HEK293 (cell line): ENCODE data around the gene CDC42SE2.

Experiments used
- CTCF ChIA-PET: fragments of 350-600 bp; formaldehyde crosslinking; extraction: SDS; loops from one replicate; lab custom pipeline; 2021; ENCODE audit warnings: antibody characterized with exemption; lab: Yijun Ruan, JAX
- POLR2A ChIA-PET: fragments of 300-600 bp; formaldehyde crosslinking; extraction: SDS; loops from one replicate; lab custom pipeline; 2020; ENCODE audit warnings: antibody characterized with exemption, inconsistent platforms; lab: Yijun Ruan, JAX
- H3K27ac ChIP-seq: fragments of 200-500 bp; sonication (Bioruptor generic); 2 replicates; pipeline ENCODE4 v1.5.1; 2014; ENCODE audit warnings: low read depth, low read length, control low read depth, inconsistent platforms; ENCODE audit errors: extremely low read depth
- H3K36me3 ChIP-seq, 2 experiments: fragments of 200-500 bp in 1 of 2; sonication (Bioruptor generic) in 1 of 2; 1 replicate in 1 of 2; 2 replicates in 1 of 2; pipeline ENCODE4 v1.5.1; 2014 to 2017; ENCODE audit warnings: inconsistent platforms in 2 of 2, low read length in 2 of 2; ENCODE audit not compliant: control insufficient read depth in 2 of 2, insufficient read depth in 1 of 2
- H3K4me1 ChIP-seq: fragments of 200-500 bp; sonication (Bioruptor generic); 2 replicates; pipeline ENCODE4 v1.5.1; 2014; ENCODE audit warnings: mild to moderate bottlenecking, low read length, inconsistent platforms; ENCODE audit not compliant: control insufficient read depth, insufficient read depth
- H3K4me3 ChIP-seq: 2 replicates; pipeline ENCODE4 v1.5.1; 2011; ENCODE audit warnings: low read depth, mild to moderate bottlenecking, control low read depth, low read length, moderate library complexity
- H3K9me3 ChIP-seq: fragments of 200-500 bp; sonication (Bioruptor generic); 2 replicates; pipeline ENCODE4 v1.5.1; 2014; ENCODE audit warnings: low read depth, low read length, inconsistent platforms; ENCODE audit not compliant: control insufficient read depth, insufficient read depth
- EGR2 ChIP-seq: fragments of 450-650 bp; formaldehyde crosslinking; IDR thresholded peaks from 2 replicates; pipeline ENCODE4 v1.5.1; 2016; ENCODE audit warnings: low read depth, missing biosample characterization, missing genetic modification characterization
- GLI4 ChIP-seq: fragments of 450-650 bp; formaldehyde crosslinking; IDR thresholded peaks from 2 replicates; pipeline ENCODE4 v1.5.1; 2016; ENCODE audit warnings: missing biosample characterization, missing genetic modification characterization
- KLF17 ChIP-seq: fragments of 450-650 bp; formaldehyde crosslinking; IDR thresholded peaks from 2 replicates; pipeline ENCODE4 v1.5.1; 2016; ENCODE audit warnings: missing biosample characterization, missing genetic modification characterization
- KLF7 ChIP-seq: fragments of 450-650 bp; formaldehyde crosslinking; IDR thresholded peaks from 2 replicates; pipeline ENCODE4 v1.5.1; 2016; ENCODE audit warnings: missing biosample characterization, missing genetic modification characterization, borderline replicate concordance
- MZF1 ChIP-seq: fragments of 450-650 bp; formaldehyde crosslinking; IDR thresholded peaks from 2 replicates; pipeline ENCODE4 v1.5.1; 2017; ENCODE audit warnings: missing biosample characterization, missing genetic modification characterization, borderline replicate concordance
- OSR2 ChIP-seq: fragments of 450-650 bp; formaldehyde crosslinking; IDR thresholded peaks from 2 replicates; pipeline ENCODE4 v1.5.1; 2016; ENCODE audit warnings: missing biosample characterization, missing genetic modification characterization
- PBX3 ChIP-seq: sonication (generic); formaldehyde crosslinking; IDR thresholded peaks from 2 replicates; pipeline ENCODE4 v1.8.1; 2022; ENCODE audit warnings: mild to moderate bottlenecking, moderate library complexity, missing genetic modification reagents
- PRDM1 ChIP-seq: fragments of 450-650 bp; formaldehyde crosslinking; IDR thresholded peaks from 2 replicates; pipeline ENCODE4; 2016; ENCODE audit warnings: missing biosample characterization, missing genetic modification characterization
- PRDM4 ChIP-seq: fragments of 450-650 bp; formaldehyde crosslinking; IDR thresholded peaks from 2 replicates; pipeline ENCODE4 v1.5.1; 2017; ENCODE audit warnings: missing biosample characterization, missing genetic modification characterization
- REPIN1 ChIP-seq: fragments of 450-650 bp; formaldehyde crosslinking; IDR thresholded peaks from 2 replicates; pipeline ENCODE4 v1.5.1; 2017; ENCODE audit warnings: missing biosample characterization, missing genetic modification characterization, low read depth
- SCRT1 ChIP-seq: fragments of 450-650 bp; formaldehyde crosslinking; IDR thresholded peaks from 2 replicates; pipeline ENCODE4 v1.5.1; 2016; ENCODE audit warnings: missing biosample characterization, missing genetic modification characterization, borderline replicate concordance
- SCRT2 ChIP-seq: fragments of 450-650 bp; formaldehyde crosslinking; IDR thresholded peaks from 2 replicates; pipeline ENCODE4 v1.5.1; 2016; ENCODE audit warnings: missing biosample characterization, missing genetic modification characterization
- ZBTB11 ChIP-seq: fragments of 450-650 bp; formaldehyde crosslinking; conservative IDR thresholded peaks from 2 replicates; pipeline ENCODE4 v1.5.1; 2016; ENCODE audit warnings: low read depth, missing biosample characterization, missing genetic modification characterization
- ZFHX2 ChIP-seq: fragments of 450-650 bp; formaldehyde crosslinking; conservative IDR thresholded peaks from 2 replicates; pipeline ENCODE4 v1.5.1; 2016; ENCODE audit warnings: missing biosample characterization, missing genetic modification characterization
- ZFP41 ChIP-seq: fragments of 450-650 bp; formaldehyde crosslinking; IDR thresholded peaks from 2 replicates; pipeline ENCODE4 v1.5.1; 2016; ENCODE audit warnings: missing biosample characterization, missing genetic modification characterization, borderline replicate concordance
- ZNF138 ChIP-seq: fragments of 450-650 bp; formaldehyde crosslinking; IDR thresholded peaks from 2 replicates; pipeline ENCODE4 v1.5.1; 2016; ENCODE audit warnings: missing biosample characterization, missing genetic modification characterization, borderline replicate concordance
- ZNF155 ChIP-seq: fragments of 450-650 bp; formaldehyde crosslinking; IDR thresholded peaks from 2 replicates; pipeline ENCODE4 v1.5.1; 2016; ENCODE audit warnings: missing biosample characterization, missing genetic modification characterization
- ZNF157 ChIP-seq: fragments of 450-650 bp; formaldehyde crosslinking; IDR thresholded peaks from 2 replicates; pipeline ENCODE4 v1.5.1; 2016; ENCODE audit warnings: missing biosample characterization, missing genetic modification characterization
- ZNF214 ChIP-seq: fragments of 450-650 bp; formaldehyde crosslinking; IDR thresholded peaks from 2 replicates; pipeline ENCODE4 v1.5.1; 2017; ENCODE audit warnings: missing biosample characterization, mild to moderate bottlenecking, missing genetic modification characterization, borderline replicate concordance
- ZNF311 ChIP-seq: fragments of 450-650 bp; formaldehyde crosslinking; IDR thresholded peaks from 2 replicates; pipeline ENCODE4 v1.5.1; 2017; ENCODE audit warnings: missing biosample characterization, missing genetic modification characterization, borderline replicate concordance
- ZNF335 ChIP-seq: fragments of 450-650 bp; formaldehyde crosslinking; conservative IDR thresholded peaks from 2 replicates; pipeline ENCODE4 v1.5.1; 2016; ENCODE audit warnings: missing biosample characterization, missing genetic modification characterization
- ZNF354C ChIP-seq: fragments of 450-650 bp; formaldehyde crosslinking; IDR thresholded peaks from 2 replicates; pipeline ENCODE4 v1.5.1; 2016; ENCODE audit warnings: missing biosample characterization, missing genetic modification characterization, low read depth, borderline replicate concordance
- ZNF37A ChIP-seq: fragments of 450-650 bp; IDR thresholded peaks from 2 replicates; pipeline ENCODE4 v1.5.1; 2018; ENCODE audit warnings: missing biosample characterization, missing genetic modification characterization
- ZNF48 ChIP-seq: fragments of 450-650 bp; formaldehyde crosslinking; IDR thresholded peaks from 2 replicates; pipeline ENCODE4 v1.5.1; 2016; ENCODE audit warnings: missing biosample characterization, missing genetic modification characterization
- ZNF544 ChIP-seq: fragments of 450-650 bp; formaldehyde crosslinking; IDR thresholded peaks from 2 replicates; pipeline ENCODE4 v1.5.0; 2017; ENCODE audit warnings: missing biosample characterization, missing genetic modification characterization
- ZNF560 ChIP-seq: fragments of 450-650 bp; formaldehyde crosslinking; IDR thresholded peaks from 2 replicates; pipeline ENCODE4 v1.5.1; 2017; ENCODE audit warnings: missing biosample characterization, missing genetic modification characterization, borderline replicate concordance
- ZNF654 ChIP-seq: fragments of 450-650 bp; formaldehyde crosslinking; IDR thresholded peaks from 2 replicates; pipeline ENCODE4 v1.5.1; 2016; ENCODE audit warnings: low read depth, missing biosample characterization, missing genetic modification characterization
- ZNF692 ChIP-seq: fragments of 450-650 bp; formaldehyde crosslinking; IDR thresholded peaks from 2 replicates; pipeline ENCODE4 v1.5.1; 2016; ENCODE audit warnings: missing biosample characterization, missing genetic modification characterization
- ZSCAN16 ChIP-seq: fragments of 450-650 bp; formaldehyde crosslinking; IDR thresholded peaks from 2 replicates; pipeline ENCODE4 v1.5.1; 2016; ENCODE audit warnings: missing biosample characterization, missing genetic modification characterization

Gene CDC42SE2

GRCh38 chr5:131217791-131218190 lies 46.1 kb upstream of the CDC42SE2 start:
- TF ChIP-seq ZNF138 (tag by site-specific recombination) (no peak), REPIN1 (no peak), ZNF157 (no peak), PRDM4 (tag by site-specific recombination) (no peak), EGR2 (no peak), PRDM1 (tag by site-specific recombination) (no peak), ZBTB11 (tag by site-specific recombination) (no peak), ZNF155 (tag by site-specific recombination) (no peak), ZNF560 (tag by site-specific recombination) (no peak), ZNF335 (no peak), ZNF544 (tag by site-specific recombination) (no peak), ZNF214 (tag by site-specific recombination) (no peak), PBX3 (CRISPR knock-in tag) (no peak), ZNF37A (tag by site-specific recombination) (no peak), SCRT1 (tag by site-specific recombination) (no peak), SCRT2 (tag by site-specific recombination) (no peak), ZFP41 (tag by site-specific recombination) (no peak), GLI4 (tag by site-specific recombination) (no peak)
- ChIA-PET POLR2A (no interaction called here), CTCF (no interaction called here)
- Histone ChIP-seq H3K4me1 (no peaks in the 10 kb centered on the region), H3K4me3 (no peak overlapping the region), H3K27ac (no peak overlapping the region), H3K36me3 (no peaks in the 10 kb centered on the region), H3K9me3 (no peaks in the 10 kb centered on the region)

GRCh38 chr5:131218392-131218791 lies 45.5 kb upstream of the CDC42SE2 start:
- H3K4me3 ChIP-seq = no peak overlapping the region
- H3K9me3 ChIP-seq = no peaks in the 10 kb centered on the region
- H3K27ac ChIP-seq = no peak overlapping the region
- CTCF ChIA-PET = no interaction called here
- no peaks in the 10 kb centered on the region for H3K36me3 ChIP-seq
- no peaks in the 10 kb centered on the region for H3K4me1 ChIP-seq
- POLR2A ChIA-PET = no interaction called here
- TF ChIP-seq ZNF654 = no peak
- no peak for TF ChIP-seq KLF17
- no peak for TF ChIP-seq ZNF311 (tag by site-specific recombination)
- no peak for TF ChIP-seq ZNF354C
- no peak for TF ChIP-seq OSR2 (tag by site-specific recombination)
- TF ChIP-seq ZSCAN16 (tag by site-specific recombination) = no peak
- no peak for TF ChIP-seq ZNF157
- TF ChIP-seq KLF7 = no peak
- no peak for TF ChIP-seq MZF1 (tag by site-specific recombination)
- TF ChIP-seq ZFHX2 (tag by site-specific recombination) = no peak
- no peak for TF ChIP-seq ZNF692
- TF ChIP-seq ZNF48 = no peak
